Gastrocnemius medialis (tissue), 4 donors: Measurements from ENCODE around the gene DDOST.

Experiments used
- POLR2A ChIP-seq, 2 donors: fragments of 450-650 bp; IDR thresholded peaks; one replicate each; pipeline ENCODE4 v1.6.1; 2017; ENCODE audit warnings: antibody characterized with exemption in 2 of 2, mild to moderate bottlenecking in 2 of 2, moderate library complexity in 2 of 2
- TF ChIP-seq, protein P1 (sequence below), 5 experiments: fragments of 450-650 bp in 3 of 5; fragments of 200-600 bp in 2 of 5; sonication (generic) in 2 of 5; IDR thresholded peaks in 4 of 5; conservative IDR thresholded peaks in 1 of 5; 1 replicate in 4 of 5; 2 replicates in 1 of 5; pipeline ENCODE4 v1.5.1; 2016 to 2019; ENCODE audit warnings: antibody characterized with exemption in 5 of 5, mild to moderate bottlenecking in 3 of 5, moderate library complexity in 3 of 5

DNA sequence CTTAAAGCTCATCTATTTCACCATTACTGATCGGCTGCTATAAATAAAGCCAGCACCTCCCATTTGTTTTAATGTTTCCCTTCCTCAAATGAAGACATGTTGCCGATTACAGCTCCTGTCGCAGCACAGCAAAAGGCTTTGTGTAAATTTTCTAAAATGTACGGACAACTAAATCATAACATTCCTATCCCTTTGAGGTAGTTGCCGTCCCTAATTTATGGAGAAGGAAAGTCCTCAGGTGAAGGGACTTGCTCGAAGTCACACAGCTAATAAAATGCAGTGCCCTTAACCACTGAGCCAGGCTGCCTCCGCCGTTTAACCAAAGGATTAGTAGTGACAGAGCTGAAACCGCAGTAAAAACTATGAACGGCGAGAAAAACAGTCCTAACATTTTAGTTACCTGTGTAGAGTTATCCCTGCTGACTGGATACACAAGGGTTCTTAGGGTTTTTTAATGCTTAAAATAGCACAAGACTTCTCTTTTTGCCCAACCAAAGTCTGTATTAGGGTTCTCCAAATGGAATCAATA is 27.0 kb downstream of the DDOST start:
- TF ChIP-seq, protein P1, sequence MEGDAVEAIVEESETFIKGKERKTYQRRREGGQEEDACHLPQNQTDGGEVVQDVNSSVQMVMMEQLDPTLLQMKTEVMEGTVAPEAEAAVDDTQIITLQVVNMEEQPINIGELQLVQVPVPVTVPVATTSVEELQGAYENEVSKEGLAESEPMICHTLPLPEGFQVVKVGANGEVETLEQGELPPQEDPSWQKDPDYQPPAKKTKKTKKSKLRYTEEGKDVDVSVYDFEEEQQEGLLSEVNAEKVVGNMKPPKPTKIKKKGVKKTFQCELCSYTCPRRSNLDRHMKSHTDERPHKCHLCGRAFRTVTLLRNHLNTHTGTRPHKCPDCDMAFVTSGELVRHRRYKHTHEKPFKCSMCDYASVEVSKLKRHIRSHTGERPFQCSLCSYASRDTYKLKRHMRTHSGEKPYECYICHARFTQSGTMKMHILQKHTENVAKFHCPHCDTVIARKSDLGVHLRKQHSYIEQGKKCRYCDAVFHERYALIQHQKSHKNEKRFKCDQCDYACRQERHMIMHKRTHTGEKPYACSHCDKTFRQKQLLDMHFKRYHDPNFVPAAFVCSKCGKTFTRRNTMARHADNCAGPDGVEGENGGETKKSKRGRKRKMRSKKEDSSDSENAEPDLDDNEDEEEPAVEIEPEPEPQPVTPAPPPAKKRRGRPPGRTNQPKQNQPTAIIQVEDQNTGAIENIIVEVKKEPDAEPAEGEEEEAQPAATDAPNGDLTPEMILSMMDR (IDR thresholded peaks at IDR 0.05 in 4 of 5, conservative IDR thresholded peaks at IDR 0.05 in 1 of 5): no peak
- TF ChIP-seq POLR2A (IDR thresholded peaks at IDR 0.05): no peak
